Right lobe of liver (tissue), 6 donors: Measurements from ENCODE around the gene DTNA. TPM values are rescaled to one million over a fixed set of nuclear protein-coding genes. Genes with fewer than 3 reads are reported as not detected.

Source experiments
- ATAC-seq, 4 donors: fragments of 200-7000 bp; cut with Tn5 transposase; one replicate each; pipeline ENCODE4 v1.9.1; 2020; ENCODE audit warnings: mild to moderate bottlenecking in 4 of 4, moderate library complexity in 4 of 4
- DNase-seq, 3 donors: peaks; one replicate each; pipeline ENCODE4 v3.0.0-alpha.2; 2020
- H3K27ac ChIP-seq, 3 donors: fragments of 200-600 bp; one replicate each; pipeline ENCODE4 v1.8.0; 2022
- H3K27me3 ChIP-seq, 2 donors: fragments of 200-600 bp; one replicate each; pipeline ENCODE4 v1.8.0; 2022
- H3K36me3 ChIP-seq, 4 donors: fragments of 200-600 bp; sonication (generic) in 1 of 4; one replicate each; pipeline versions ENCODE4 v1.5.1 to v1.8.0; 2017 to 2022; ENCODE audit warnings: control low read depth in 1 of 4
- H3K4me1 ChIP-seq, 4 donors: fragments of 200-600 bp; sonication (generic) in 1 of 4; one replicate each; pipeline versions ENCODE4 v1.5.1 to v1.8.0; 2017 to 2022; ENCODE audit warnings: control low read depth in 1 of 4
- H3K4me3 ChIP-seq, 3 donors: fragments of 200-600 bp; one replicate each; pipeline ENCODE4 v1.8.0; 2022
- H3K9me3 ChIP-seq, 4 donors: fragments of 200-600 bp; sonication (generic) in 1 of 4; one replicate each; pipeline versions ENCODE4 v1.5.1 to v1.8.0; 2017 to 2022; ENCODE audit warnings: control low read depth in 1 of 4
- CTCF ChIP-seq, 4 donors: fragments of 200-600 bp in 3 of 4; fragments of 450-650 bp in 1 of 4; IDR thresholded peaks; one replicate each; pipeline versions ENCODE4 v1.5.1 to v1.8.0; 2016 to 2022; ENCODE audit warnings: antibody characterized with exemption in 4 of 4, mild to moderate bottlenecking in 2 of 4
- POLR2A ChIP-seq: fragments of 450-650 bp; IDR thresholded peaks from one replicate; pipeline ENCODE4 v1.6.1; 2017; ENCODE audit warnings: antibody characterized with exemption, mild to moderate bottlenecking
- WGBS: methylation state at CpG from one replicate; pipeline ENCODE4 v1.1.6; 2018; ENCODE audit warnings: low coverage, low lambda C conversion rate; ENCODE audit not compliant: insufficient coverage; ENCODE audit errors: missing lambda C conversion rate; 5-methylcytosine and 5-hydroxymethylcytosine counted together
- intact Hi-C, 2 donors: fragments of 100-400 bp; cut with DNase I; formaldehyde crosslinking; loops; one replicate each; pipeline versions ENCODE4 v1.11.2 to v1.14.1; 2022
- total RNA-seq, 6 experiments: library from RNA; depleted of rRNA in 2 of 6; stranded (reverse); fragments of >200 nt in 2 of 6; fragmentation: NEBNext Ultra II Directional in 3 of 6; extraction: Animal tissue kit (Norgen Biotek cat#: 25700) in 3 of 6; gene quantifications; one replicate each; pipeline versions ENCODE4 v1.1.0 to v1.2.4, GENCODE V29; 2016 to 2023
- donor health status: DM: no; HTN: yes; CAD: no.
- donor health status: DM: no; HTN: no; CAD: no.
- donor health status: DM: no; HTN: no; CAD: no.
- donor health status: DM: no; HTN: yes; CAD: no.
- donor health status: DM: no; HTN: yes; CAD: no.

The DTNA gene
- total RNA-seq, 6 experiments from 2014 or later, result 0.90 to 29.4 (median 13.7) TPM

- Histone ChIP-seq H3K9me3 (no peaks in the 10 kb centered on the region), H3K4me3 (no peak overlapping the region), H3K4me1 (no peaks in the 10 kb centered on the region), H3K27ac (no peak overlapping the region), H3K36me3 (no peaks in the 10 kb centered on the region), H3K27me3 (no peaks in the 10 kb centered on the region)
- DNase-seq (no peak), ATAC-seq (no peak)
- intact Hi-C loops, result no loop called here
- TF ChIP-seq CTCF (IDR thresholded peaks at IDR 0.05) (no peak), POLR2A (no peak)
- WGBS, result 100% methylated on average over 1 of the region's 3 CpGs
Measured at GRCh38 chr18:34794348-34794747, 84.2 kb downstream of the DTNA start.

GRCh38 chr18:34795070-34795732 lies 85.1 kb downstream of the DTNA start:
- H3K9me3 ChIP-seq, result no peaks in the 10 kb centered on the region
- no peak for DNase-seq
- no peaks in the 10 kb centered on the region for H3K27me3 ChIP-seq
- no peaks in the 10 kb centered on the region for H3K4me1 ChIP-seq
- no peak overlapping the region for H3K4me3 ChIP-seq
- no peaks in the 10 kb centered on the region for H3K36me3 ChIP-seq
- 74% methylated on average over 5 of the region's 6 CpGs for WGBS
- TF ChIP-seq CTCF (IDR thresholded peaks at IDR 0.05), result no peak
- no peak for TF ChIP-seq POLR2A
- intact Hi-C loops, result no loop called here
- no peak for ATAC-seq
- no peak overlapping the region for H3K27ac ChIP-seq

- Histone ChIP-seq H3K9me3 (no peaks in the 10 kb centered on the region), H3K27ac (no peak overlapping the region), H3K36me3 (no peaks in the 10 kb centered on the region), H3K4me1 (no peaks in the 10 kb centered on the region), H3K27me3 (no peaks in the 10 kb centered on the region), H3K4me3 (no peak overlapping the region)
- no peak for DNase-seq
- TF ChIP-seq CTCF (IDR thresholded peaks at IDR 0.05) (no peak), POLR2A (no peak)
- ATAC-seq, result no peak
- WGBS, result 88% methylated on average over 7 of the region's 7 CpGs
- intact Hi-C loops, result no loop called here
Measured at GRCh38 chr18:34796035-34796657, 86.0 kb downstream of the DTNA start.

GRCh38 chr18:34799291-34799690 lies 89.2 kb downstream of the DTNA start:
- TF ChIP-seq CTCF (IDR thresholded peaks at IDR 0.05) (no peak), POLR2A (no peak)
- WGBS, result 71% methylated on average over 4 of the region's 4 CpGs
- ATAC-seq (no peak), DNase-seq (no peak)
- H3K27me3 ChIP-seq, result no peaks in the 10 kb centered on the region
- H3K4me3 ChIP-seq, result no peak overlapping the region
- no peaks in the 10 kb centered on the region for H3K9me3 ChIP-seq
- H3K36me3 ChIP-seq, result no peaks in the 10 kb centered on the region
- intact Hi-C loops, result no loop called here
- no peak overlapping the region for H3K27ac ChIP-seq
- H3K4me1 ChIP-seq, result no peaks in the 10 kb centered on the region
